DND-41 (cell line): Measurements from ENCODE around the gene MORN5.

ENCODE experiments used
- CTCF ChIP-seq: IDR thresholded peaks from 2 replicates; pipeline ENCODE4 v1.5.1; 2012; ENCODE audit warnings: borderline replicate concordance, low read length, moderate library complexity, mild to moderate bottlenecking; ENCODE audit not compliant: poor library complexity, severe bottlenecking; ENCODE audit errors: extremely low read depth
- EZH2 ChIP-seq: IDR thresholded peaks from 3 replicates; pipeline ENCODE4 v1.6.1; 2012; ENCODE audit warnings: borderline replicate concordance, low read depth, mild to moderate bottlenecking, moderate library complexity, low read length, inconsistent platforms; ENCODE audit not compliant: severe bottlenecking

- TF ChIP-seq CTCF: no peak
- TF ChIP-seq EZH2: no peak
Observed at GRCh38 chr9:122135529-122135859, 24.2 kb upstream of the MORN5 start.
